Stimulated activated CD8-positive, alpha-beta memory T cell treated with anti-CD3 and anti-CD28 coated beads, Interleukin-7, amount 100 ng/mL, for 48 hours (primary cell): ENCODE data around the gene NHSL1.

Experiments used
- DNase-seq, 2 donors: peaks; one replicate each; pipeline ENCODE4 v3.0.0-alpha.2; 2020; ENCODE audit warnings: low read depth in 1 of 2; ENCODE audit errors: extremely low read depth in 1 of 2

The NHSL1 gene

DNA sequence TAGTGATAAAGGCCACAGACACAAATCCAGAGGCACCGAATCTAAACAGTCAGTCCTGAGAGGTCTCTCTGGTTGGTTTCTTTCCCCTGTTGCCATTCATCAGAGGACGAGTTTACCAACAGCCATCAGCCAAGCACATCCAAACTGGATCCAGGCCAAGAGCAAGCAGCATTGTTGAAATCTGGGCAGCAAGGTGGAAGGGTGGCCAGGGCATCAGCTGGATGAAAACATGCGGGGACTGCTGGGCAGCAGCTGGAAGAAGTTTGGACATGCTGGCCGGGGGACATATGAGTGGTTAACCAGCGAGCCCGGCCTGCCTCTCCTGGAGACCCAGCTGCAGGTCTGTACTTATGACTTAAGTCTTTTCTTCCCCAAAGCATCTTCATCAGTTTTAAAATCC, 121.5 kb downstream of the NHSL1 start, which contains the start of gene SMIM28:
SMIM28 (plus strand) TSS at position 62 of the 400 bp plus-strand sequence; CDS start at position 230, 168 bp downstream.
- DNase-seq, result no peak

GRCh38 chr6:138377042-138377441, 122.3 kb downstream of the NHSL1 start:
- no peak for DNase-seq

GRCh38 chr6:138374815-138375214, 124.5 kb downstream of the NHSL1 start:
- no peak for DNase-seq

DNA sequence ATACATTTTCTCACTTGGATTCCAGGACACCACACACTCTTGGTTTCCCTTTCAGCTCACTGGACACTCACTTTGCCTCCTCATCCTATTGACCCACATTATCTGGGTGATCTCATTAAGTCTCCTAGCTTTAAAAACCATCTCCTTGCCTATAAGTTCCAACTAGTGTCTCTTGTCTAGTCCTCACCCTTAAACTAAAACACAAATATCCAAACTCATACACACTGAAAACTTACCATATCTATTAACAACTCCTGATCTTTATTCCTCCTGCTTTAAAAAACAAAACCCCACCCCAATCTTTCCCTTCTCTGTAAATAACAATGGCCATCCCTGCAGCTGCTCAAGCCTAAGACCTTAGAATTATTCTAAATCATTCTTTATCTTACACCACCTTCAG, 125.1 kb downstream of the NHSL1 start:
- no peak for DNase-seq

DNA sequence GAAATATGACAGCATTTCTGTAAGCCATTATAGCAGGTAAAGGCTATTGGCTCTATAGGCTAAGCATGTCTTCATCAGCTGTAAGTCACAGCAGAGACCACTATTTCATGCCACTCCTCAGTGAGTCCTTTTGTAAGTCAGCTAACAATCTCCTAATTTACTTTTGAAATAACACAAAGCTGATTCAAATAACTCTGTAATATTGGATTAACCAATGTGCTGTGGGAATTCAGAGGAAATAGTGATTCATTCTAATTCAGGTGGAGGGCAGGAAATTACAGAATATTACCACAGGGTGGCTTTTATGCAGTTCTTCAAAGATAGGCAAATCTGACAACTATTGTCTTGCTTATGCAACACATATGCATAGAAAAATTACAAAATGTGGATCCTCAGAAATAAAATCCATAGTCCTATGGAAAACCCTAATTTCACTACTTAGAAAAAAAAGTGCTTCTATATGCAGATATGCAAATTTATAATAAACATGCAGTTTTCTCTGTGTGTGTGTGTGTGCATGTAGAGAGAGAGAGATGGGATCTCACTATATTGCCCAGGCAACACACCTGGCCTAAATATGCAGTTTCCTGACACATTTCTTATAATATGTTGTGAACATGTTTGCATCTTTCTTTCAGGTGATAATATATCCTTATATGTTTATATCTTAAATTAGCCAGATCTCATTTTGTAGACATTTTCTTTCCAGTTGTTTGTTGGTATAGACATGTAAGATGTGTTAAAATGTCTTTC, 126.4 kb downstream of the NHSL1 start:
- DNase-seq, result no peak
